ENCODE results near the gene GPATCH1. TPM values are rescaled to one million over a fixed set of nuclear protein-coding genes. Genes with fewer than 3 reads are reported as not detected.
A peak's percentile ranks its signal among the peaks of the same experiment; 100 is the strongest.

The GPATCH1 gene
- total and polyA plus RNA-seq, 2 of the 13 experiments (the other 11 are each of a cell fraction or from before 2014, with no cell fraction given), result 6.8 to 6.9 TPM

GRCh38 chr19:33064792-33065550 is 16.0 kb upstream of the GPATCH1 start, which contains the start of gene RHPN2 (continued):
- TF ChIP-seq PHF21A (CRISPR knock-in tag; IDR thresholded peaks at IDR 0.05) (no peak), MXD3 (CRISPR knock-in tag; IDR thresholded peaks at IDR 0.05) (peak; percentile 48; the same call in 1 of the 2 replicates), RELA (CRISPR knock-in tag; IDR thresholded peaks at IDR 0.05) (no peak), ZMYM2 (CRISPR knock-in tag; IDR thresholded peaks at IDR 0.05) (peak; percentile 62; the same call in 1 of the 2 replicates), SSRP1 (CRISPR knock-in tag; IDR thresholded peaks at IDR 0.05) (no peak), RFX3 (CRISPR knock-in tag; IDR thresholded peaks at IDR 0.05) (no peak), ZNF639 (CRISPR knock-in tag; conservative IDR thresholded peaks at IDR 0.05) (peak; percentile 64; the same call in 1 of the 2 replicates), IKZF4 (CRISPR knock-in tag; IDR thresholded peaks at IDR 0.05; ENCODE audit: borderline replicate concordance, low read depth, not compliant biosample characterization) (no peak), MYPOP (CRISPR knock-in tag; IDR thresholded peaks at IDR 0.05) (no peak), ZNF761 (CRISPR knock-in tag; conservative IDR thresholded peaks at IDR 0.05) (no peak), ZNF550 (CRISPR knock-in tag; IDR thresholded peaks at IDR 0.05; ENCODE audit: borderline replicate concordance) (no peak), NFATC3 (CRISPR knock-in tag; IDR thresholded peaks at IDR 0.05) (no peak), GABPA (IDR thresholded peaks at IDR 0.05; ENCODE audit: low read depth, low read length) (no peak), GABPA (CRISPR knock-in tag; IDR thresholded peaks at IDR 0.05; ENCODE audit: low read depth) (no peak), ZNF276 (CRISPR knock-in tag; IDR thresholded peaks at IDR 0.05; ENCODE audit: low read depth) (no peak), GMEB2 (CRISPR knock-in tag; IDR thresholded peaks at IDR 0.05; ENCODE audit: low read depth) (no peak), TMF1 (CRISPR knock-in tag; IDR thresholded peaks at IDR 0.05; ENCODE audit: low read depth) (no peak), SALL1 (CRISPR knock-in tag; IDR thresholded peaks at IDR 0.05) (peak; percentile 59), ZKSCAN8 (CRISPR knock-in tag; IDR thresholded peaks at IDR 0.05; ENCODE audit: borderline replicate concordance) (0 out of 2 replicates have a peak, but pooled peaks have one; percentile 25), ZC3H13 (CRISPR knock-in tag; IDR thresholded peaks at IDR 0.05) (peak; percentile 42; the same call in 1 of the 2 replicates), ZNF576 (CRISPR knock-in tag; IDR thresholded peaks at IDR 0.05) (0 out of 2 replicates have a peak, but pooled peaks have one; percentile 51), ZNF83 (CRISPR knock-in tag; IDR thresholded peaks at IDR 0.05; ENCODE audit: borderline replicate concordance) (no peak), SALL2 (CRISPR knock-in tag; IDR thresholded peaks at IDR 0.05) (no peak), ZSCAN21 (CRISPR knock-in tag; IDR thresholded peaks at IDR 0.05; ENCODE audit: borderline replicate concordance) (peak; percentile 74; the same call in 1 of the 2 replicates)
